Left renal pelvis (tissue), 4 donors: Measurements from ENCODE around the gene NFATC2. TPM values are rescaled to one million over a fixed set of nuclear protein-coding genes. Genes with fewer than 3 reads are reported as not detected.
"Not testable (repeated sequence)": the region's sequence is repeated elsewhere in the genome, so short reads cannot be mapped to it uniquely, and the experiment has no call there.

ENCODE experiments used
- DNase-seq, 4 donors: peaks; one replicate each; pipeline ENCODE4 v3.0.0-alpha.2; 2013; ENCODE audit warnings: low read depth in 4 of 4, low spot score in 3 of 4
- polyA plus RNA-seq, 4 donors: library from polyadenylated mRNA; unstranded; fragments of 120-200 nt; gene quantifications; one replicate each; pipeline ENCODE4 v1.2.1, GENCODE V29; 2013; ENCODE audit not compliant: insufficient read length in 4 of 4

Gene NFATC2
- polyA plus RNA-seq, 4 donors: 2.0 to 3.4 (median 2.3) TPM

DNA sequence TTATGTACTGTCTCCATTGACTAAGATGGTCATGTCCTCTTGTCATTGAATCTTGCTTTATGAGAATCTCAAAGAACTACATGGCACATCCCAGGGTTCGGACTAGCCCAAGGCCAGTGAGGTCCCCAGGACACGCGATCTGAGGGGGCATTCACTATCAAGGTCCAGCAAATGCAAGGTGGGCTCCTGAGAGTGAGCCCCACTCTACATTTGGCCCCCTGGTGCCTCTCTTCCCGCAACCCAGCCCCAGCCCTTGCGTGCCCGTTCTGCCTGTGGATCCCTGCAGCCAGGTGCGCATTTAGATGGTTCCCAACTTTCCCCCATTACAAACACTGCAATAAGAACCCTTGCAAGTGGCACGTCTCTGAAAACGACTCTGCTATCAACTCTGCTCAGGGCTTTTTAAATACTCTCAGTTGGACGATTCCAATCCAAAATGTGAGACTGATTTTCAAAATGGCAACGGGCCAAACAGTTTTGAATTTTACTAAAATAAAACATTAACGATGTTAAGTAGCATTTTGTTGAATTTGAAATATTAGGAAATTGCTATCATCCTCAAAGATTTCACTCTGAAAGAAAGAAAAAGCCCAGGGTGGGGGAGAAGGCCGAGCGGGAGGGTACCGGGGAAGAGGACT lies 59.6 kb downstream of the NFATC2 start:
- no peak for DNase-seq

DNA sequence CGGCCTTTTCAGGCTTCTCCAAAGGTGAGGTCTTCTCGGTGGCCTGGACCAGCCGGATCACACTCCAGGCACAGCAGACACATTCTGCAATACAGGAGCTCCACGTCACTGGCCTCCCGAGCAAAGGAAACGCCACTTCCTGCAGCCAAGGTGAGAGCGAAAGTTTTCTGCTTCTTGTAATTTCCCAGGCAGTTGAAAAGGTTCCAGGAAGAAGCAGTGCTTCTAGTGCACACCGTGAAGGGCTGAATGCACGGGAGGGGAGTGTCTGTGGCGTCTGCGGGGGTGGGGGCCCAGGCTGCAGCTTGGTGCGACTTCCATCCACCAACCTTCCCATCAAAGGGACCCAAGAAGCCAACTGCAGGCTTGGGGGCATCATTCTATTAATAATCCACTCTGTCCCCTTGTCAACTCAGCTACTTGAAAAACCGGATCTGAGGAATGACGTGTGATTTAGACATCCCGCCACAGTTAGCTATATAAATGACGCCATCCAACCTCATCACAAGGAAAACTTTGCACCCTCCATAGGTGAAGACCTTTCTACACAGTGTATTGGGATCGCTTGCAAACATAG lies 61.1 kb downstream of the NFATC2 start:
- no peak for DNase-seq

DNA sequence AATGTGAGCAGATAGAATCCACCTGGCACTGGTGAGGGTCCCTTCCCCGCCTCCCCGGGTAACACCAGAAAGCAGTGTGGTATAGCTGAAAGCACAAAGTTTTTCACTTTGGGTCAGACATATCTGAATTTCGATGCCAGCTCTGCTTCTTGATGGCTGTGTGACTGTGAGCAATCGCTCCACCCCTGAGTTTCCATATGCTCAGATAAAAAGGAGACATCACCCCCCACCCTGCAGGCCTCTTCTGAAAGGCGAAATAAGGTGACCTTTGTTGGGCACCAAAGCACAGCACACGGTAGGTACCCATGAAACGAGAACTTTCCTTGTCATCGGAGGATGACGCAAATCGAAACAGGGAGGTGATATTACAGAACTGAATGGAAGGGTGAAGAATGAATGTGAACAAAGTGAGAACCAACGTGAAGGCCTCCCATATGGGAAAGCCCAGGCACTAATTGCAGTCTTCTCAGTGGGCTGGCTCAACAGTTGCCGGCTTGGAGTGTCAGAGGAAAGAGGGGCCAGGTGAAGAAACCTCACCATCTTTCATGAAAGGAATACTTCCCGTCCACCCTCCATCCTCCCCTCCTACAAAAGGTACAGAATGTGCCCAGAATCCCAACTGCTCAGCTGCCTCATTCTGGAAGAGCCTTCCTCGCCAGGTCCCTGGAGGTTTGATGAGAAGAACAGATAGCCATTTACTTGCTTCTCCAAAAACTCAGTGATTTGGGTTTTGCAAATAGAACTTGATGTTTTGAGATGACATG lies 61.8 kb downstream of the NFATC2 start:
- no peak for DNase-seq

DNA sequence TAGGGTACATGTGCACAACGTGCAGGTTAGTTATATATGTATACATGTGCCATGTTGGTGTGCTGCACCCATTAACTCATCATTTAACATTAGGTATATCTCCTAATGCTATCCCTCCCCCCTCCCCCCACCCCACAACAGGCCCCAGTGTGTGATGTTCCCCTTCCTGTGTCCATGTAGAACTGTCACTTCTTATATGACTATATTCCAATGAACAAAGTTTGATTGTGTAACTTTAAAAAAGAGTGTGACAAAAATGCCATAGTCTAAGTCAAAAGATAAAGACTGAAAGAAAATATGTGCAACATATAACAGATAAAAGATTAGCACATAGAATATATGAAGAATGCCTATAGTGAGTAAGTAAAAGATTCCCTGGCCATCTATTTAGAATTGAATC lies 66.4 kb downstream of the NFATC2 start:
- not testable (repeated sequence) for DNase-seq

DNA sequence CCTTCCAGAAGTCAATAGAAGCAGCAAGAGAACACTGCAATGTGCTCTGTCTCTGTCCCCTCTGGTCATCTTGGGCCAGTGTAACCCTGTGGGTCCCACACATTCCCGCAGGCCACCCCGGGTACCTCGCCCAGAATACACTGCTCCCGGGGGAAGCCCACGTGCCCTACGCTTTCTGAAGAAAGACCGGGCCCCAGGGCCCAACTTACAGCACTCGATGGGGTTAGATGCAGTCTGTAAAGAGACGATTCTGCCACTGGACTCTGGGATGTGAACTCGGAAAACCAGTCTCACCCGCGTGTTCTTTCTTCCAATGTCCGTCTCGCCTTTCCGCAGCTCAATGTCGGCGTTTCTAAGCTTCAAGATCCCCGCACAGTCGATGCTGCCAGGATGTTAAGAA lies 68.7 kb downstream of the NFATC2 start:
- no peak for DNase-seq

DNA sequence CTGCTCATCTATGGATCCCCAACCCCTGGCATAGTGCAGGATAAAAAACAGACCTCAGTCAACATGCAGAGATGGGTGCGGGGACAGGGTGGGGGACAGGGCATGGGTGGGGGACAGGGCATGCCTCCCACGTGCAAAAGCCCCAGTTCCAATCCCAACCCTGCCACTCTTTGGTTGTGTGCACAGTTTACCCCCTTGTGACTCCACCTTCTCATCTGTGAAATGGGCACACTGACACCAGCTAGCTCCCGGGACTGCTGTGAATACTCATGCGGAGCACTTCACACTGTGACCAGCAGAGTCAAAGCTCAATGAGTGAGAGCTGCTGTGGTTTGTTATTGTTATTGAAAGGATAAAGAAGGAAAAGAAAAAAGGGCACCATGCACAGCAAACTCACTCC lies 69.3 kb downstream of the NFATC2 start:
- DNase-seq: no peak

DNA sequence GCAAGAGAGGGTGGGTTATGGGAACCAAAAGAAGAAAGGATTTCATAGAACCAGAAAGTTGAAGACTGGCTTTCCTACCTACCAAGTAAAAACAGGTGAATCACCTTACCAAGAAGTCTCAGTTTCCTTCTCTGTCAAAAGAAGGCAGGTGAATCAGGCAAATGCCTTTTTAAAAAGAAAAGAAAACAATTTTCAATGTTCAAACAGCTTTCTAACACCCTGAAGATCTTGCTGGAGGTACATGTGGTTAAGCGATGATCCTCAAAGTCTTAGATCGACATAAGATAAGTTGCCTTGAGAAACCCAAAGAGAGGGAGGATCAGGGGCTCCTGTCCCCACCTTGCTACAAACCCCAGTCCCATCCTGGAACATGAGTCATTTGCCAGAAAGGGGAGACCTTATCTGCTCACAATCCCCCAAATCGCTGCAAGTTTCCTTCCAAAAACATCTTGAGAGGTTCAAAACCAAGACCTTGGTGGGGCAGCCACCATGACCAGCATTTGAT lies 71.6 kb downstream of the NFATC2 start:
- DNase-seq: no peak

DNA sequence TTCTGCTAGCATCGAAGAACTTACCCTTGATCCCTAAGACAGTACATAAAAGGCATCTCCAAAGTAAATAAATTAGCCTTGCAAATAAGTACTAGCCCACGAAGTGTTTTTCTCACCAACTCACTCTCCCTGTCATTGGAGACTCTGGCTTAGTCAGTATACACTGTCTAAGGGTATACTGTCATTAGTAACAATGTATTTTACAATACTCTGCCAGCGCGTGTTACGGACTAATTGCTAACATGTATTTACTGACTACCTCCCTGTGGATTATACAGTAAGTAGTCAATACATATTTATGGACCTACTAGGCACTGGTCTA lies 72.1 kb downstream of the NFATC2 start:
- no peak for DNase-seq

DNA sequence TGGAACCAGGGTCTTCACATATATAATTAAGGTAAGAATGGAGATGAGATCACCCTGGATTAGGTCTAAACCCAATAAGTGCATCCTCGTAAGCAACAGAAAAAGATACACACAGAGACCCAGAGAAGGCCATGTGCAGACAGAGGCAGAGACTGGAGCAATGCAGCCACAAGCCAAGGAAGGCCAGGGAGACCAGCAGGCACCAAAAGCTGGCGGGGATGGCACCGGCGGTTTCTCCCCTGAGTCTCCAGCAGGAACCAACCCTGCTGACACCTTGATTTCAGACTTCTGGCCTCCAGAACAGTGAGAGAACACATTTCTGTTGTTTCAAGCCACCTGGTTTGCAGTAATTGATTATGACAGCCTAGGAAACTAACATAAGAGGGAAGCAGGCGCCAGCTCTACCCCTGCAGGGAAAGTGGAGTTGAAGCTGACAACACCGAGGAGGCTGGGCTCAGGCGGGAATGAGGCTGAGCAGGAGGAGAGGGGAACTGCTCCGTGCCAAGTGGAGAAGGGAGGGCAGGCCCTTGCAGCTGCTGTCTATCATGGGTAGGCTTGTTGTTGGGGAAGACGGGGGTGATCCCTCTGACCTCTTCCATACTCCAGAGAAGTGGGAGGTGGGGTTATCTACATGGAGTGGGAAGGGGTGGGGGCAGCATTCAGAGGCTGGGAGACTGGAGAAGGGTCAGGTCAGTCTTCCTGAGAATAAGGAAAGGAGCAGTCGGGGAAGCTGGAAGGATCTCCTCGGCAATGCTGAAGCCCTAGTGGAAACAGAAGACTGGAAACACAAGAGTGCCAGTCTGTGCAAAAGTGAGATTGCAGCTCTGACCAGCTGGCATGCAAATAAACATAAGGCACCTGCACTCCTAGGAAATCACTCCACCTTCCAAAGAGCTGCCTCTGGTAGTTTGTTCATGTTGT lies 72.7 kb downstream of the NFATC2 start:
- no peak for DNase-seq

DNA sequence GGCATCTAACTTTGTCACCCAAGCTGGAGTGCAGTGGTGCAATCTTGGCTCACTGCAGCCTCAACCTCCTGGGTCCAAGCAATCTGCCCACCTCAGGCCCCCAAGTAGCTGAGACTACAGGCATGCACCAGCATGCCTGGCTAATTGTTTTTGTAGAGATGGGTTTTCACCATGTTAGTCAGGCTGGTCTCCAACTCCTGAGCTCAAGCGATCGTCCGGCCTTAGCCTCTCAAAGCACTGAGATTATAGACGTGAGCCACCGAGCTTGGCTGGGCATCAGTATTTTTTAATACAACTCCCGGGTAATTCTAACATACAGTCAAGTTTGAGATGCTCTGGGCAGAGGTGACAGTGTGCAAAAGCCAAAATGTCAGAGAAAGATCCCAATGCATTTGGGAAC lies 73.5 kb downstream of the NFATC2 start:
- DNase-seq: no peak

DNA sequence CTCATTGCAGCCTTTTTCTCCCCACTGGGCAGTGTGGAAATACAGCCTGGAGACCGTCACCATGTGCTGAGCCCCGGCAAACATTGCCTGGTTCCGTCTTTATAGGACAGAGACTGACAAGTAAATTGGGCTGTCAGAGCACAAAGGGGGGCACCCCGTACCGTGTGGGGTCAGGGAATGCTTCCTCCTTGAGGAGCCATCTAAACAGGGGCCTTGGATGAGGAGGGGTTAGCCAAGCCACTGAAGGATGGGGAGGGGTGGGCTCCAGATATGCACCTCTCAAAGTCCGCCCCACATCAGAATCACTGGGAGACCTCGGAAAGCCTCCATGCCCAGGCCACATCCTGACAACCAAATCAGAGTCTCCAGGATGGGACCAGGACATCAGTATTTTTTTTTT lies 73.9 kb downstream of the NFATC2 start:
- DNase-seq: no peak

DNA sequence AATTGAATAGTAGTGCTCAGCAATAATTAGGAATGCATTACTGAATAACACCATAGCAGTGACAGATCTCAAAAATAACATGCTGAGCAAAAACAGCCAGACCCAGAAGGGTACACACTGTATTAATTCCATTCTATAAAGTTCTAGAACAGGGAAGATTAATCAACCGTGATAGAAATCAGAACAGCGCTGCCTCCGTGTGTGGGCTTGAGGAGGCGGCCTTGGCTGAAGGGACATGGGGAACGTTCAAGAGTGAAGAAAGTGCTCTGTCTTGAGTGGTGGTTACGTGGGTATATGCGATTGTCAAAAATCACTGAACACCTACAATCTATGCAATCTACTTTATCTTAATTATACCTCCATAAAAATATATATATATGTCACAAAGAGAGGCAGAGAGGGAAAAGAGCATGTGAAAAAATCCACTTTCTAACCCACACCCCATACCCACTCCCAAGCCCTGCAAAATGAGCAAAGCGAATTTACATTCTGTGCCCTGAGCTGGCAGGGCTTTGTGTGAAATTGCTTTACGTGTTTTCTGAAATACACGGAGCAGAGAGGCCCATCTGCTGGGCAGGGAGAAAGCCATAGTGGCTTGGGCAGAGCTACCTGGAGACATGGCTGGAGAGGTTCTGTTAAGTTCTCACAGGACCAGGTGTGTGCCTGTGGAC lies 74.4 kb downstream of the NFATC2 start:
- no peak for DNase-seq

DNA sequence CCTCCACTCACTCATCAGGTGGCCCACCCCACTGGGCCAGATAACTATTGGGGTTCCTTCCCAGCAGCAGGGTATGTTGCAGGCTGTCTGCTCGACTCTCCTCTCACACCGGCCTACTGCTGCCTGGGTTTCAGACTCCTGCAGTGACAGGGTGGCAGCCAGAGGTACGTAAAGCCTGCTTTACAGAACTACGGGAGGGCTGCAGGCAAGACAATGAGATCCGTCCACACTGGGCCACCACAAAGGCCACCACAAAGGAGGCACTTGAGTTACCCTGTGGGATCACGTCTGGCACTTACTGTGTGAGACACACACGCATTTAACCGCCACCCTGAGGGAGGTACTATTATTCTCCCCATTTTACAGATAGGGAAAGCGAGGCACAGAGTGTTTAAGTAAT lies 78.5 kb downstream of the NFATC2 start:
- DNase-seq: no peak

DNA sequence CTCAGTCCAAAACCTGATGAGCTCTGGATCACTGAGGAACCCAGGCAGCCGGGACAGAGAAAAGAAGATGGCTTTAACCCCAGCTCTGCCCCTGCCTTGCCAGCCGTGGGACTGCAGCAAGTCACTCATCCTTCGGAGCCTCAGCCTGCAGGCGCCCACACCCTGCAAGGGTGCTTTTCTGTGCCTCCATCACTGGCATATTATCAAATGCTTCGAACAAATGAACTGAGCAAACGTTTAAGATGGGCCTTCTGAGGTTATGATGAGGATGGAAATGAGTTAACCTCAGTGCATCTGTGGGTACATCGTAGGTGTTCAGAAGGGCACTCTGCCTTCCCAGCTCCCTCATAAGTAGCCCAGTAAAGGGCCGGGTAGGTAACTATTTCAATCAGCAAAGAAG lies 79.0 kb downstream of the NFATC2 start:
- no peak for DNase-seq

DNA sequence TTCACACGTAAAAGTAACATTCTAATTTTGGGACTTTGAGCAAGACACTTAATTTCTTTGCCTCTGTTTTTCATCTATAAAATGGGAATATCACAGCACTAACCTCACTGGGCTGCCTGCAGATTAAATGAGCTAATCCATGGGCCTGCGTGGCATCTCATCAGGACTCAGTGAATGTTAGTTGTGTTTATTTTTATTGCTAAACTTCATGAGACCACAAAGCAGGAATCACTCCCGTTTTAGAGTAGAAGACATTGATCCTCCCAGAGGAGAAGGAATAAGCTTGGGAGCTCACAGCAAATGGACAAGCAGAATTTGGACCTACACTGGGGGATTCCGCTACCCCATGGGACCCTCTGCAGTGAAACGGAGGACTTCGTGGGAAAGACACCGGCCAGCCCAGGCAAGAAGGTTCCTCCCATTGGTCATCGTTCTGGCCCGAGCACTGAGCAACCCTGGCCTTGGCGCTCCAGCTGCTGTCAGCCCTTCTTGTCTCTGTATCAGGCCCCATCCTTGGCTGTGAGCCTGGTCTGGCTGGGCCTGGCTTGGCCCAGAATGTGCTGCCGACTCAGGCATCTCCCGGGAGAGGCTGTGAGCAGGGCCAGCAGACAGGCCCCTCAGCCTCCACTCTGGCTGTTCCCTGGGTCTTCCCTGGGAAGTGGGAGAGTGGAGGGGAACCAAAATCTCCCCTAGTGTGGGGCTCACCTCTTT lies 79.8 kb downstream of the NFATC2 start:
- no peak for DNase-seq

DNA sequence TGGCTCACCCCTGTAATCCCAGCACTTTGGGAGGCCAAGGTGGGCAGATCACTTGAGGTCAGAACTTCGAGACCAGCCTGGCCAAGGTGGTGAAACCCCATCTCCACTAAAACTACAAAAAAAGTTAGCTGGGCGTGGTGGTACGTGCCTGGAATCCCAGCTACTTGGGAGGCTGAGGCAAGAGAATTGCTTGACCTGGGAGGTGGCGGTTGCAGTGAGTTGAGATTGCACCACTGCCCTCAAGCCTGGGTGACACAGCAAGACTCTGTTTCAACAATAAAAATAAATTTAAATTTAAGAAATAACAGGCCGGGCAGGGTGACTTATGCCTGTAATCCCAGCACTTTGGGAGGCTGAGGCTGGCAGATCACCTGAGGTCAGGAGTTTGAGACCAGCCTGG lies 80.7 kb downstream of the NFATC2 start:
- DNase-seq: not testable (repeated sequence)

DNA sequence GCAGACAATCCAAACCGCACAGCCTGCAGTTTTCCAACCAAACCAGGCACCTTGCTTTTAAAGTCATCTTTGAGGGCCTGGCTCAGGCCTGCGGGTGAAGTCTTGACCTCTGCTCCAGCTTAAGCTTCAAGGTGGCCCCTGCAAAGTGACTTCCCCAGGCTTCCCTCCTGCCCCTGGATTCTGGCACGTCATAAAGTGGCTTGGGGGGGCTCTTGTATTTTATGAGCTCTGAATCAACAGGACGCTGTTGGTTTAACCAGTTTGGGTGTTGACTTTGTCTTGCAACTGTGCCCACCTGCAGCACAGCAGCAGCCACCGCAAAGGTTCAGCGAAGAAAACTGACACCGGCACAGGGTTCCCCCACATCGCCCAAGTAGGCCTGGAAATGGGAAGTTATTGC lies 81.2 kb downstream of the NFATC2 start:
- DNase-seq: no peak

DNA sequence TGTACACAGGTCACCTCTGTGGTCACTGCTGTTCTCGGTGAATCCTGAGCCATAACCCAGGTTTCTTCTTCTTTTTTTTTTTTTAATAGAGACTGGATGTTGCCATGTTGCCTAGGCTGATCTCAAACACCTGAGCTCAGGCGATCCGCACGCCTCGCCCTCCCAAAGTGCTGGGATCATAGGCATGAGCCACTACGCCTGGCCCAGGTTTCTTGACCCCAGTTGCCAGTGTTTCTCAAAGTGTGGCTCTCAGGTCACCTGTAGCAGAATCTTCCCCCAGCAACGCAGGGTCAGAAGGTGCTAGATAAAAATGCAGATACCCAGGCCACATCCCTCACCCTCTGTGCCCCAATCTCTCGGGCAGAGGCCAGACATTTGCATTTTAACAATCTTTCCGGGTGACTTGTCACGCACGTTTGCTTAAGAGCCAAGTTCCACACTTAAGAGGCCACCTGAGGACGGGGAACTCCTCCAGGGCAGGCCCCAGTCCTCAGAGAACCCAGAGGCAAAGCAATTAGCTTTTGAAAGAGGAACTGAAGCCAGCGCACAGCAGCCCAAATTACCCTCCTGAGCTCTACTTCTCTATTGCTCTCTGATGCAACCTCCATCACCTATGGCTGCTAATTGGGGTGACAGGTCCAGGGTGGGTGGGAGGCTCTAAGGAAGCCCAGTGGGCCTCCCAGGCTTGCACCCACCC lies 81.8 kb downstream of the NFATC2 start:
- DNase-seq: no peak

DNA sequence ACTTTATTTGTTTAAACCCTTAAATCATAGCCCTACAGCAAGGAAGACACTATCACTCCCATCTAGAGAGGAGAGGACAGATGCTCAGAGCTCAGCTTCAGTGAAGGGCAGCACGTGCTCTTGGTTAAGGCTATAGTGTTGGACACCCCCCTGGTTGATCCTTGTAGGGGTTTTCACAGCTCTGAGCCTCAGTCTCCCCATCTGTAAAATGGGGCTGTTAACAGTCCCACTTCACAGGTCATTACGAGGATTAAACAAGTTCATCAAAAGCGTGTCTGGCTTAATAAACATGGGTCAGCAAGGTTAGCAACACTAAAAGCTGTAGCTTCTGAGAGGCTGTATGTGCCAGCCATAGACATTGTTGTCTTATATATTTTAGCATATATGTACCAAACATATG lies 82.4 kb downstream of the NFATC2 start:
- DNase-seq: no peak
